Fibroblast of villous mesenchyme (primary cell): ENCODE data around the gene TLE7. TPM values are rescaled to one million over a fixed set of nuclear protein-coding genes. Genes with fewer than 3 reads are reported as not detected.

Source experiments
- DNase-seq: peaks from one replicate; pipeline ENCODE4 v3.0.0-alpha.2; 2010; ENCODE audit warnings: low read depth
- H3K4me3 ChIP-seq: 2 replicates; pipeline ENCODE4 v1.5.1; 2011; ENCODE audit warnings: low read depth, mild to moderate bottlenecking, low read length
- CTCF ChIP-seq: IDR thresholded peaks from 2 replicates; pipeline ENCODE4 v1.5.1; 2012; ENCODE audit warnings: low read depth, mild to moderate bottlenecking, low read length; ENCODE audit not compliant: insufficient read depth
- total RNA-seq: library from RNA; depleted of rRNA; stranded (reverse); fragments of >200 nt; gene quantifications from 2 replicates; pipeline ENCODE4 v1.2.3, GENCODE V29; 2012

The TLE7 gene
- total RNA-seq, 1 donor, result not detected

- TF ChIP-seq CTCF, result no peak
- DNase-seq, result no peak
- no peak overlapping the region for H3K4me3 ChIP-seq
These were observed 12.3 kb downstream of the TLE7 start for GRCh38 chr16:71429581-71429980.

DNA sequence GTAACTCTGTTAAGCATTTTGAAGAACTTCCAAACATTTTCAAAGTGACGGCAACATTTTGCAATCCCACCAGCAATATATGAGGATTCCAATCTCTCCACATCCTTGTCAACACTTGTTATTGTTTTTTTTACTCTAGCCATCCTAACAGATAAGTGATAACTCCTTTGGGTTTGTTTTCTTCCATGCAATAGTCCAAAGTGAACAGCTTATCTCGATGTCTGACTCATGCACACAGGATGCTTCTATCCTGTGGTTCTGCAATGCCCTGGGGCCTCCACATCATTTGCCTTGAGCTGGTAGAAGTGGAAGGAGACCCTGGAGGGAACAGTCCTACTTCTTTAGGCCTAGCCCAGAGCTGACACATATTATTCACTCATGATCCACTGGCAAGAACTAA is 13.0 kb downstream of the TLE7 start:
- H3K4me3 ChIP-seq, result no peak overlapping the region
- no peak for TF ChIP-seq CTCF
- peak; percentile 58 for DNase-seq

DNA sequence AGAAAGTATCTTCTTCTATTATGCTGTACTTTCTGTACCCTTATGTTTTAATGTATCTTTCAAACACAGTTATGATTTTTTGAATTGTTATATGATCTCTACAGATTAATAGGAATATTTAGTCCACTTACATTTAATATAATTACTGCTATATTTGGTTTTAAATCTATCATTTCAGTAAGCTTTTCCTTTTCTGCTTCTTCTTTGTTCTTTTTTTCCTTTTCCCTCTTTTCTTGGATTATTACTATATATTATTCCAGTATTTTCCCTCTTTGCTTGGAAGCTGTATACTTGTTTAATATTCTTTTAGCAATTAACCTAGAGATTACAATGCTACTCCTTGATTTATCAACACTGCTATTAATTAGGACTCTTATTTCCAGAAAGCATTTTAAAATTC is 13.5 kb downstream of the TLE7 start:
- DNase-seq, result no peak
- no peak for TF ChIP-seq CTCF
- H3K4me3 ChIP-seq, result no peak overlapping the region

DNA sequence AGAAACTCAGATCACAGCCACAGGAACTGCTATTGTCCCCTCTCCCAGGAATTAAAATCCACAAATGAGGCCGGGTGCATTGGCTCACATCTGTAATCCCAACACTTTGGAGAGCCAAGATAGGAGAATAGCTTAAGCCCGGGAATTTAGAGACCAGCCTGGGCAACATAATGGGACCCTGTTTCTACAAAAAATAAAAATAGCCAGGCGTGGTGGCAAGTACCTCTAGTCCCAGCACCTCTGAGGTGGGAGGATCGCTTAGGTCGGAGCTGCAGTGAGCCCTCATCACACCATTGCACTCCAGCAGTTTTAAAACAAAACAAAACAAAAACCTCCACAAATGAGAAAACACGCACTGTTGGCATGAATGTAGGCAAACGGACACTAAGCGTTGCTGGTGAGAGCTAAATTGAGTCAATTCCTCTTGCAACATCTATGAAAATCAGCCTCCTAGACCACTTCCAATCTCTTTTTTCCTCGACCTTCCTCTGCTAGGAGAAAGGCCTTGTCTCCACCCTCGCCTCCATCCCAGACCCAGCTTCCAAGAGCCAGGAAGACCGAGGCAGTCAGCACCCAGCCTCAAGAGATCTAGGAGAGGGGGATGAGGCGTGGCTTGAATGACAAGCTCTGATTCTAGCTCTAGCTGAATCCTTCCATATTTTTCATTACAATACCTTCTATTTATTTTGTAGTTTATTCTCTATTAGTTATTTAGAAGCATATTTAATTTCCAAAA is 14.8 kb downstream of the TLE7 start:
- TF ChIP-seq CTCF, result no peak
- no peak for DNase-seq
- H3K4me3 ChIP-seq, result no peak overlapping the region

DNA sequence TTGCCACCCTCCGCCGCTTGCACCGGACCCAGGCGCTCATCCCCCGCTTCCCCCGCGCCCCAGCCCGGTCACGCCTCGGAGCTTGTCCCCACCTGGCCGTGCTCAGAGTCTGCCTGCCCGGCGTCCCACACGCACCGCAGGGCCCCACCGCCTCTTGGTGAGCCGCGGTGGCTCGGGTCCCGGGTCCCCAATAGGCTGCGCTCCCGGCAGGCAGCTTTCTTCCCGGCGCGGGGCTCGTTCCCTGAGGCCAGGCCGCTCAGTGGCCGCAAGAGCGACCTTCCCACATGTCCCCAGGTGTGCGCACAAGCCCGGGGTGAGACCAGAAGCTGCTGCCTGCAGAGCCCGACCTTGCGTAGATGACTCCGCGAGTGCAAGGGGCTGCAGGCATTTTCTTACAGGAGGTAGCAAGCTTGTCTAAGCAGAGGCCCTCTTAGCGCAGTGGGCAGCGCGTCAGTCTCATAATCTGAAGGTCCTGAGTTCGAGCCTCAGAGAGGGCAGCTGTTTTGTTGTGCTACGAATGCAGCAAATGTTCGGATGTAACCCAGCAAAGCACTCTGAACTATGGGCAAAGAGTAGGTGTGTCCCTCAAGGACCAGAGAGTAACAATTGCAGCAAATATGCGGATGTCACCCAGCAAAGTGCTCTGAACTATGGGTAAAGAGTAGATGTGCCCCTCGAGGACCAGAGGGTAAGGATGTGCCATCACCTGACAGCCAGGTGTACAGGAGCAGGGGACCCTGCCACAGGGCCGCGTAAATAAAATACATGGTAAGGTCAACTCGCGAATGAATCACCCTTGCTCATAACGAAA is 15.6 kb downstream of the TLE7 start:
- peak; percentile 74 for DNase-seq
- no peak for TF ChIP-seq CTCF

GRCh38 chr16:71425746-71426068 is 16.1 kb downstream of the TLE7 start:
- peak overlapping the region; percentile 49 for H3K4me3 ChIP-seq
- TF ChIP-seq CTCF, result no peak

More for the DNA sequence above, 15.6 kb downstream of the TLE7 start:
- peak overlapping the region; percentile 49 for H3K4me3 ChIP-seq

DNA sequence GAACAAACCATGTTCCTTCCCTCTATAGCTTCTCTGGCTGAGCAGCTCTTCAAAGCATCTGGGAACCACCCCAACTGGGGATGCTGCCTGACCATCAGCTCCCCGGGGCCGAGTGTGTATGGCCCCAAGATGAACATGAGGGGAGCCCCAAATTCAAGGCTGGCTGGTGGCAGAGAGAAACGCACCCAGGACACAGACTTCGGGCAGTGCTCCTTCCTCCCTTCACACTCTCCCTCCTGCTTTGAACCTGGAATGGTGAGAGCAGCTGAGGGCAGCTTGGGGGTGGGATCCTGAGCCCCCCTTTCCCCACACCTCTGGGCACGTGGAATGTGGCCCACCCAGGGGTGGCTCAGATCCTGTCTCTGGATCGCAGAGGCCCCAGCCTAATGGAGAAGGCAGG is 17.2 kb downstream of the TLE7 start:
- H3K4me3 ChIP-seq, result no peak overlapping the region
- DNase-seq, result no peak
- no peak for TF ChIP-seq CTCF

More at GRCh38 chr16:71425746-71426068, 16.1 kb downstream of the TLE7 start:
- DNase-seq, result no peak
